ENCODE data around the gene PXDC1. TPM values are rescaled to one million over a fixed set of nuclear protein-coding genes. Genes with fewer than 3 reads are reported as not detected.

PXDC1 gene
- total RNA-seq, 1 donor from 2014 or later = 92.5 TPM

DNA sequence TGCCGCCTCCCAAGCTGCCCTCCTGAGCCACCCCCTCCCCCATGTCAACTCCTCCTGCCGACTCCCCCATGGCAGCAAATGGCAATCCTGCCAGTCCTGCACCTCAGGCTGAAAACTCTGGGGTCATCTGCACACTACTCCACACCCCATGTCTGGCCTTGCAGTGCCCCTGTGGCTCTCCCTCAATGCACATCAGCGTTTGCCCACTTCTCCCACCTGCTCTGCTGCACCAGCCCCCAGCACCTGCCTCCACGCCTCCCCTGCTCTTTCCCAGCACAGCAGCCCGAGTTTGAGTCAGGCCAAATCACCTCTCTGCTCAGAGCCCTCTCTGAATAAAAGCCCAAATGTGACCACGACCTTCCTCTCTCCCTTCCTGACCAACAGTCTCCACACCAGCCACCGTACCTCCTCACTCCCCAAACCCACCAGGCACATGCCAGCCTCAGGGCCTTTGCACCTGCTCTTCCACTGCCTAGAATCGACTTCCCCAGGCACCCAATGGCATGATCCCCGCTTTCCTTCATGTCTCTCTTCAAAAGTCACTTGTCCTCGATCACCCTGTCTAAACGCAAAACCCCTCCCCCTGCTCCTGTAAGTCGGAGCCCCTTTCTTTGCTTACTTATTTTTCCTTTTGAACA is 4.3 kb downstream of the PXDC1 start:
- DNase-seq (ENCODE audit: low spot score) = no peak

DNA sequence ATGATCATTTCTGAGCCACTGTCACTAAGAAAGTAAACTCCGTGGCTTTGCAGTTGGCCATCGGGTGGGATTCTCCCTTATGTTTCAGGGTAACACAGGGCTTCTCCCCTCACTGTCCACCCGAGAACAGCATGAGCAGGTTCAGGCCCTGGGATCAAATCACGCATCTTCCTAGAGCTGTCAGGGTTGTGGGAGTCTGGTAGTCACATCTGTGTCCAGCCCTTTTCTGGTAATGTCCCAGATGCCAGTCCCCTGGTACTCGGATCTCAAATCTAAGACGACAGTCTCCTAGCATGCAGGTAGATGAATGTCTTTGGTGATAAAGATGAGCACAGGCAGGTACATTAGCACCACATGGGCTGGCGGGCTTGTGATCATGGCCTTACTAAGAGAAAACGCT is 4.8 kb downstream of the PXDC1 start:
- DNase-seq (ENCODE audit: low spot score) = no peak

DNA sequence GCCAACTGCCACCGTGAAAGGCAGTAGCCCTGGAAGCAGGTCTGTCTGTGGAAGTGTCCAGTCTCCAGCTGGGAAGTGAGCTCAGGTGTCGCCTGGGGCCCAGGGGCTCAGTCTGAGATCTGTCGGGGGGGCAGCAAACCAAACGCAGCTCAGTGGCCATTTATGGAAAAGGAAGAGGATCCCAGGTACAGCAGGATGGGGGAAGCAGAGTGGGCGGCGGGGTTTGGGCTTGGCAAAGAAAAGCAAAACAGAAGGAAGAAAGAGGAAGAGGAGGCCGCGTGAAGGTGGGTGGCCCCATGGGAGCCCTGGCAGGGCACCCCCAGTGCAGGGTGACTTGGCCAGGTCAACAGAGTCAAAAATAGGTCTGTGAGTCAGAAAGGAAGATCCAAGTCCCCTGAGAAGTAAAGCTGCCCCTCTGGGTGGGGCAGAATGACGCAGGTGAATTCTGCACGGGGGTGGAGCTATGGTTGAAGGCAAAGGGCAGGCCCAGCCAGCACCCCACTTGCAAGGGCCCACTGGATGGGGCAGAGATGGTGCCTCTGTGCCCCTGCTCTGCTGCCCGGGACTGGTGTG is 5.3 kb downstream of the PXDC1 start:
- no peak for DNase-seq (ENCODE audit: low spot score)

DNA sequence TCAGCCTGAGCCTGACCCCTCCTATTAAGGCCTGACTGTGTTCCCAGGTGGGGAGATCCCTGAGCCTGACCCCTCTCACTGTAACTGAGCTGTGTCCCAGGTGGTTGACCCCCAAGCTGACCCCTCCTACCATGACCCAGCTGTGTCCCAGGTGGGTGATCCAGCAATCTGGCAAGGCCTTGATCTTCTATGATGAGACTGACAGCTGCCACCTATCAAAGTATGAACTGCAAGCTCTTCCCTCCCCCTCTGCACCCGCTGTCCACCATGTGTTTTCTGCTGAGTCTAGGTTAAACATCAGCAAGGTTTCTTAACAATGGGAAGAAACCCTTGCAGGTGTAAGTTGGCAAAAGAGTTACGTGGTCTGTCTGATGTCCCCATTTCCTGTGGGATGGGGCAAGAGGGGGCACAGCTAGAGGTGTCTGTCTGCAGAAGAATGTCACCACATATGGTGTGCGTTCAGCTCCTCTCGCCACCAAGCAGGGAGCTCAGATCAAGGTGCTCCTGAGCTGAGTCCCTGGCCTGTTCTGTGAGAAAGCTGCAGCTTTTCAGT is 5.9 kb downstream of the PXDC1 start:
- DNase-seq (ENCODE audit: low spot score) = no peak

DNA sequence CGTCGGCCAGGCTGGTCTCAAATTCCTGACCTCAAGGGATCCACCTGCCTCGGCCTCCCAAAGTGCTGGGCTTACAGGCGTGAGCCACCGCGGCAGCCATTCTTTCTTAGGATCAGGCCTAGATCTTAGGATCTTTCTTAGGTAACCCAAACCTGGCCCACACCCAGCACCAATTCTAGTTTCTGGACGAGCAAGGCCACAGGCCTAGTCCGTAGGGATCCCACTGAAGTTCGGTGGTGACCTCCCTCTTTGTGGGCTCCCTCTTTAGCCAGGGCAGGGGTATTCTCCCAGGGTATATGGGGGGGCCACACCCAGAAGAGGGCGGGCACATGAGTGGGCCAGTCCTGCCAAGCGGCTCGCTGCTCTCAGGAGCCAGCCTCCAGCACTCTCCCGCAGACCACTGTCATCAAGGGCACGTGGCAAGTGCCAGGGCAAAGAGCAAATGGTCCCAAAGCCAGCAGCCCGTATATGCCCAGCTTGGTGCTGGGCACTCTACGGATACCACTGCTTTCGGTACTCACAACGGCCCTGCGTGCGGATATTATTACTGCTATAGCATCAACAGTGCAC is 6.5 kb downstream of the PXDC1 start:
- DNase-seq (ENCODE audit: low spot score) = no peak

DNA sequence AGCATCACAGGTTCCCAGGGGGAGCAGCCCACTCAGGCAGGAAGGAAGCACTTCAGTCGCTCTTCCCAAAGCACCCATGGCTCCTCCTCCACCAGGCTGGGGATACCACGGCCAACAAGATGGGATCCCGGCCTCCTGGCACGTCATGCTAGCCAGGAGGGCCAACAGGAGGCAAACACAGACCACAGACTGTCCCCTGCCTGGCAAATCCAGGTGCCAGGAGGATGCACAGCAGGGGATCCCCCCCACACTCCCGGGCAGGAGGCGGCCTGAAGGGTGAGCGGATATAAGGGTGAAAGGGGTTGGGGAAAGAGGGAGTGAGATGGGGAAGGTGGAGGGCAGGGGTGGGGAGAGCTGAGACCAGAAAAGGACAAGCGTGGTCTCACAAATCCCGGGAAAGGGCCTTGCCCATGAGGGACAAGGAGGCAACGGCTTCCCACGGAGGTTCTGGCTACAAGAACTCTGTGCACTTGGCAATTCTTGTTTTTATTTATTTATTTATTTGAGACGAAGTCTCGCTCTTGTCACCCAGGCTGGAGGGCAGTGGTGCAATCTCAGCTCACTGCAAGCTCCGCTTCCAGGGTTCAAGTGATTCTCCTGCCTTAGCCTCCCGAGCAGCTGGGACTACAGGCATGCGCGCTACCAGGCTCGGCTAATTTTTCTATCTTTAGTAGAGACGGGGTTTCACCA is 7.2 kb downstream of the PXDC1 start:
- DNase-seq (ENCODE audit: low spot score) = no peak

DNA sequence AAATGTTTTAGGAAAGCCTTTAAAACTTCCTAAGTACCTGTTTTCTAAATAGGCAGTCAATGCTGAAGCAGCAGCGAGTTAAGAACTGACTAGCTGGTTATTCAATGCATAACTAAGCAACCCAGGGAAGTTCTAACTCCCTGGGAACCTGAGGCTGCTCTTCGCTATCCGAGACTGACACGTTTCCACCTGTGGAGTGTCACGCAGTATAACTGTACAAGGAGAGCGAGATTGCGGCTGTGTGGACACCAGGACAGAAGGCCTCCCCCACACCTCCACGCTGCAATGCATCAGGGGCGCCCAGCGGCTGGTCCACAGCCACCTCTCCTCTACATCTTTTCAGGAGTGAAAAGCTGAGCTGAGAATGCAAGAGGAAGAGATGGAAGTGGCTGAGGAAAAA is 8.0 kb downstream of the PXDC1 start:
- no peak for DNase-seq (ENCODE audit: low spot score)

DNA sequence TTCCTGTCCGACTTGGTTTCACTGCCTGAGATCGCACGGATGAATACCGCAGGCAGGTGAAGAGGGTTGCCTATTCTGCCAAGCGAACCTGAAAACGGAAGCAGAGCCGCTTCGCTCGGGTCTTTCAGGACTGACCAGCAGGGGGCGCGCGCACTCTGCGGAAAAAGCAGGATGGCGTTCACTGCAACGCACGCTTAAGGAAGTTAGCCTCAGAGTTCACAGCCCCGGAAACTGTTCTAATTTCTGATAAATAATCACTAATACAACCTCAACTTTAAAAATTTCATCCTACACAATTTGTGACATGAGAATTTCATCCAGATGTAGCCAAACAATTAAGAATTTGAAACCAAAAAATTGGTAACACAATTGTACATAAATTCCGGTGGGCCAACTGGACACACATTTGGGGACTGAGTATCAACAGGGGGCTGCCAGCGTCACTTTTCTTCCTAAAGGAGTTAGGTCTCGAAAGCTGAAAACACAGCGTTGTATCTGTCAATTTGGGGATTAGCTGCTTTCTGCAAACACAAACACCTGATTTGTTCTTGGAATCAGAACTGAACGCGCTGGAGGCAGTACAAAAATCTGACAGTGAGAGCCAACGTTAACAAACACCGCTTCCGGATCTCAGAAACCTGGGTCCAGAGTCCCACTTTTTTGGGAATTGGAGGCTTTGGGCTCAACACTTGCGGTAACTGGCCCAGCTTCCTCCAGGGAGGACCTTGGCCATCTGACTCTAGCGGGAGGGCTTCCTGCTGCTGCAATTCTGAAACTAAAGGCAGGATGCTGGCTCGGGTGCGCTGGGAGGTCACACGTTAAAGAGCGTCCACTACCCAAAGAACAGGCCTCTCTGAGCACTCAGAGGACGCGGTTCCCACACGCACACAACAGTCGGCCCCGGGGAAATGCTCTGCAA is 8.8 kb downstream of the PXDC1 start:
- peak; percentile 78 for DNase-seq (ENCODE audit: low spot score)

DNA sequence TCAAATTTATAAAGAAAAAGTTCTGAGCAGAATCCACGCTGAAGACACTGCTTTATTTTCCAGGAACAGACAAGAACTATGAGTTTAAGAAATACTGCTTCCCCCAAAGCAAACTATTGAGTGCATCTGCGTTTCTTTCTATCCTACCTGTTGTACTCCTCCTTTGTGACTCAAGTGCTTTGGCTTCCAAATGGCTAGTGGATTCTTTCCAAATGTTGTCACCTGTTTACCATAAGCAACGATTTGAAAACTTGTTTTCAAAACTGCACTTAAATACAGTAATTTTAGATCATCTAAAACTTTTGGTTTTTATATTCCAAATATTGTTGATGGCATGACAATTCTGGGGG is 9.5 kb downstream of the PXDC1 start:
- DNase-seq (ENCODE audit: low spot score) = no peak

DNA sequence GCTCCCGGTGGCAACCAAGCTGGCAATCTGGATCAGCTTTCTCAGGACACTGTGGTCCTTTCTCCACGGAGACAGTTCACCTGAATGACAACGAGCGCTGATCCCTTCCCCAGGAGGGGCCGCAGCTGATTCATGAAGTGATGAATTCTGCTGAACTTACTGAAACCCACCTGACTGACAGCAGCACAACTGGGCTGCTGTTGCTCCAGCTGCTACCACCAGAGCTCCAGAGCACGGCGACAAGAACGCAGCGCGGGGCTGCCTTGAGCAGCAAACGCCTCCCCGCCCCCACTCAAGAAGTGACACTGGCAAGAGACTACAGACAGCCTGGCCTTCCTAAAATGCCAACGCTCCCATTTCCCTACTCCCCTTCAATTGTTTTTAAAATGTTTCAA is 10.0 kb downstream of the PXDC1 start:
- DNase-seq (ENCODE audit: low spot score) = no peak

DNA sequence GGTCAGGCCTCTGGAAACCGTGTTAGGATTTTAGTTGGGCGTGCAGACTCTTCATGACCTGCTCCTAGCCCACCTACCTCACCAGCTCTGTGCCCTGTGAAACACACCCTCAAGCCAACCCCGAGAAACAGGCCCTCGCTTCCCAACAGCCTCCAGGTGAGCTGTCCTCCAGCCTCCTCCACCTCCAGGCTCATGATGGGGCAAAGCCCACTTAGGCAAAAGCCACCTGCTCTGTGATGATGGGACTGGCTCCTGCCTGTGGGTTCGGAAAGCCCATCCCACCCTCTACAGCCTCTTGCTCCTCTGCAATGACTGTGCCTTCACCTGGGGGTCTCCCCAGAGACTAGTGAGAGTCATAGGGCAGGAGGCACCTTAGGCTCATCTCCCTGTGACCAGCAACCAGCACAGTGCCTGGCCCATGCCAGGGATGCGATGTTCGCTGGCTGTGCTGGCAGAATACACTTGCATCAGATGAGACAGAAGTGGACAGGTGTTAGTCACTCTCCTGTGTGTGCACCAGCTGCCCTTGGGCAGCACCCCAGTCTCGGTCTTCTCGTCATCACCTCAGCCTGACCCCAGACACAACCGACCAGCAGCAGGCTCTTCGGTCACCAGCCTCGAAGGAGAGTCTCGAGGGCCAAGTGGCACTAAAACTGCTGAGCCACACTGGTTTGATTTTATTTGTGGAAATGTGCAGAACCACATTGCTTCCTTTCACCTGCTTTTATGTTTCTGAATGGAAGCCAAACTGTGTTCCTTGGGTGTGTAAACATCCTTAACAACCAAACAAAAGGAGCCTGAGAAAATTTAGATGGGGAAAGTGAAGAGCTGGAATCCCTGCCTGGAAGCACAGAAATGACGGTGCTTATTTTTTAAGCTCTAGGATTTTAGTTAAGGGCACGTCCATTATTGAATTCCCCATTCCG is 10.7 kb downstream of the PXDC1 start:
- DNase-seq (ENCODE audit: low spot score) = no peak

DNA sequence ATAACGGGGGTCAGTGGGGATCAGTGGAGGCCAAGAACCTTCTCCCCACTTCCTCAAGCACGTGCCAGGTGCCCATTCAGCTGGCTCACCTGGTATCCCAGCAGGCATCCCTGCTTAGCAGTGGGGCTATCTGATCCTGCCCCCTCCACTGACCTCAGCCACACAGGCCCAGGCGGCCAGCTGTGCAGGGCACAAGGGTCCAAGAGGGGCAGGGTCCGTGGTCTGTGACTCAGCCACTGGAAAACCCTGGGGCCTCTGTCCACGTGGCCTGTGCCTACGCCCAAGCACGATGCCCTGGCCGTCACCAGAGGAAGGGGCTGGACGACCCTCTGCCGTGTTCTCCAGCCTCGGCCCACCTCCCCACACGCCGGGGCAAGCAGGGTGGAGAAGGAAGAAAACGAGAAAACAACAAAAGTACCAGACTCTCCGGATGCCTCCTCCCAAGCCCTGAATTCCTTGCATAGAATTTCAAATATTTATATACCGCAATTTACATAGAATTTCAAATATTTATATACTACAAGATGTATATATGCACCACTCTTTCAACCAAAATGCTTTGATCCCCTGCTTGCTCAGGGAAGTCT is 12.1 kb downstream of the PXDC1 start:
- DNase-seq (ENCODE audit: low spot score) = no peak

DNA sequence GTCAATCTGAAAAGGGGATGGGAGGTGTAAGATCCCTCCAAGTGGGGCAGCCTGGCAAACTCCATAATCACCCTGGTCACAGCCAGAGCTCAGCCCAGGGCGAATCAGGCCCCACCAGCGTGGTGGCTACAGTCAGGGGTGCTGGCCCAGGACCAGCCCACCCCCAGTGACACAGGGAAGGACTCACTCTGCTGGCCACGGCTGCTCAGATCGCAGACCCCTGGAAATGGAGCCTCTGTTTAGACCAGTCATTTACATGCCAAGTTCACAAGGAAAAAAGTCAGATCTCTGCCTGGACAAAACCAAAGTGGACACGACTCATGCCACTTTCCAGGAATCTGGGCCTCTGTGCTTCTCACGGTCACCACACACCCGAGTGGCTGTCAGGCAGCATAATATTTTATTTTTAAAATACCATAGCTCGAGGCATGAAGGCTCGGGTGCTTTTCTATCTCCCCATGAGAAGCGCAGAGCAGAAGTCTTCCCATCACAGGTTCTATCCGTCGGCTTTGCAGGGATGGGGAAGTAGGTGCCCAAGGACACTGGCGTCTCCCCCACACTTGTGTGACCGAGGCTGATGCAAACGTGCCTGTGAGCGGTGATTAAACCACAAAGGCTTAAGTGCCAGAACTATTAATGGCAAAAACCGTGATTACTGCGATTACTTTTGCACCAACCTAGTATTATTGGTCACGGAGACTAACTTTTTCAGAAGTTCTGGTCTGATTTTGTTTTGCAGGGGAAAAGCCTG is 13.0 kb downstream of the PXDC1 start:
- DNase-seq (ENCODE audit: low spot score) = no peak

DNA sequence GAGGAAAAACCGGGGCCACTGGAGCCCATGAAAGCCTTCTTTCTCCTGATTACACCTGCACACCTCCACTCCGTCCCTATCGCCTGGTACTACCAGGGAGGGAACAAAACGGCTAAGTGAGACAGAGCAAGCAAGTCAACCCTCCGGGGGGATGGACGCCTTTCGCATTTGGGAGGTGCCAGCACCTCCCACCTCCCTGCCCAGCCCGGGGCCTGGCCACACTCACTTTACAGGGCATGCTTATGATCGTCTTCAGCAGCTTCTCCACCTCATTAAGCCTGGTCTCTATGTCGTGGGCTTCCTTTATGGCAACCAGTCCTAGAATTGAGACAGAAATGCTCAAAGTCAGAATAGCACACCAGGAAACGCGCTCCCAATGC is 13.7 kb downstream of the PXDC1 start:
- DNase-seq (ENCODE audit: low spot score) = no peak

DNA sequence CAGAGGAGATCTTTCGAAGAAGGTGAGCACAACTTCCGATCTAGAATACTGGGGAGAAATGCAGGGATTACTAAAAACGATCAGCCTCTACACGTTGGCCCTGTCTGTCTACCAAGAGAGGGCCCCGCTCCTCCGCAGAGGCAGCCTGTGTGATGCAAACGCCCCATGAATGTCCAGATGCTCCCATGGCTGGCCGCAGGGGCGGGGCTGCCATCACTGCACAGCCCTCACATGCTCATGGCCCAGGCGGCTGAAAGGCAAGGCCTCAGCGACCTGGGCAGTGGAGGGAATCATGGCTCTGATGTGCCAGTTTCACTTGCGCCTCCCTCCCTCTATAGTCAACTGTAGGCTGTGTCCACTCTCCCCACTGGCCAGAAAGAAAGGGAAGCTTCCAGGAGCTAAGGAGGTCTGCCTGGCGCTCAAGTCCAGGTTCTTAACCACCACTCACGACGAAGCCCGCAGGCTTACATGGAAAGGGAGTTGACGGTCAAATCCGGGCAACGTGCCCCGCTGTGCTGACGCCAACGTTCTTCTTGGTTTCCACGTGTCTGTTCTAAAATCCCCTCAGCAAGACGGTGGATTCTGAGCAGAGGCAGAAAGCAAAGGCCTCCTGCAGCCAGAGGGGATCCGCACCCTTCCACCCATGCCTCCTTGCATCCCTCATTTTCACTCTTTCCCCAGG is 14.2 kb downstream of the PXDC1 start:
- no peak for DNase-seq (ENCODE audit: low spot score)

DNA sequence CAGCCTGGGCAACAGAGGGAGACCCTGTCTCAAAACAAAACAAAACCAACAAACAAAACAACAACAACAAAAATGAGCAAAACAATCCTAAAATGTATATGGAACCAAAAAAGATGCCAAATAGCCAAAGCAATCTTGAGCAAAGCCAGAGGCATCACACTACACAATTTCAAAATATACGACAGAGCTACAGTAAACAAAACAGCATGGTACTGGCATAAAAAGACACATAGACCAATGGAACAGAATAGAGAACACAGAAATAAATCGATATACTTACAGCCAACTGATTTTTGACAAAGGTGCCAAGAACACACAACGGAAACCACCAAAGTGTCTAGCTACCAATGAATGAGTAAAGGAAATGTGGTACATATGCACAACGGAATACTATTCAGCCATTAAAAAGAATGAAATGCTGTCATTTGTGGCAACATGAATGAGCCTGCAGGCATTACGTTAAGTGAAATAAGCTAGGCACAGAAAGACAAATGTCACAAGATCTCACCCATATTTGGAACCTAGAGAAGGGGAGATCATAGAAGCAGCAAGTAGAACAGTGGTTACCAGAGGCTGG is 16.4 kb downstream of the PXDC1 start:
- no peak for DNase-seq (ENCODE audit: low spot score)

DNA sequence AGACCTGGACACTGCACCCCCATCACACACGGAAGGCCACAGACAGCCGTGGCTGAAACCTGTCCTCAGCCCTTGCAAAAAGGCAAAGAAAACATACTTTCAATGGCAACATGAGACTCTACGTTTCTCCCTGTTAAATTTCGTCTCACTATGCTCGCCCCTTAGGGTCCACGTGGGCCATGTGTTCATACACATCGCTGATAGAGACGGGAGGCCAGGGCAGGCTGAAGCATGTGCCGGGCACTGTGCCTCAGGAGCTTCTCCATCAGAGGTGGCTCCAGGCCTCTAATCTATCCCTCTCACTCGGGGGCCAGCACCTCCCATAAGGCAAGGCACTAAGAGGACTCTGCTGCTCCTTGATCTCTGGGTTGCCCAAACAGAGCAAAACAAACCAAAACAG is 17.5 kb downstream of the PXDC1 start:
- no peak for DNase-seq (ENCODE audit: low spot score)

DNA sequence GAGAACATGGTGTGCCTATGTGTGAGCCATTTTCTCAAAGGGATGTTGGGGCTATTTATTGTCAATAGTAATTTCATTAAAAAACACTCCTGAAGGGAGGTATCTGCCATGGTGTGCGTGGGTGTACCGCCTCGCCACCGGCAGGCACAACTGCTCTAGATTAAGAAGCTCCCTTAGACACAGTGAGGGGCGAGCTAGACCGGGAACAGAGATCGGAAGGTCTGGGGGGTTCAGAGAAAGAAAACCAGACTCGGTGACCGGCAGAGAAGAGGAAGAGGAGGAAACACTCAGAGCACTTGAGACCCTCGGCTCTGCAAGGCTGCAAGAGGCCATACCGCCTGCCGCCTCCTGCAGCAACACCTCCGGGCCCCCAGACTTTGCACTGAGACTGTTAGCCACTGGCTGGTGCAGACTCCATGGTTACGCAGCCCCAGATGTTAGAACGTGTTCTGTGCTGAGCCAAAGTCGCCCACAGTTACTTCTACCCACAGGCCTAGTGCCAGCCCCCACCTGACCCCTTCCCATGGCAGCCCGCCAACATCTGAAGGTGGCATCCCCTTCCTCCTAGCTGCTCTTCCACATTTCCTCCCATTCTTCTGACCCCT is 18.1 kb downstream of the PXDC1 start:
- DNase-seq (ENCODE audit: low spot score) = no peak

Data from umbilical cord (tissue), 2 donors.